DND-41 (cell line): ENCODE results near the gene DUSP23.

Experiments
- ATAC-seq: fragments of 200-7000 bp; cut with Tn5 transposase; 3 replicates; pipeline ENCODE4 v1.9.1; 2021; ENCODE audit warnings: low read depth; ENCODE audit not compliant: insufficient read depth
- DNase-seq: peaks from one replicate; pipeline ENCODE4 v3.0.0-alpha.2; 2020
- H2AFZ ChIP-seq: 2 replicates; pipeline ENCODE4 v1.6.0; 2012; ENCODE audit warnings: low read depth, low read length
- H3K27ac ChIP-seq: 2 replicates; pipeline ENCODE4 v1.5.1; 2012; ENCODE audit warnings: low read length, inconsistent platforms
- H3K27me3 ChIP-seq: fragments of 200-600 bp; sonication (generic); 2 replicates; pipeline ENCODE4 v1.6.0; 2012; ENCODE audit warnings: low read length, mild to moderate bottlenecking, inconsistent platforms; ENCODE audit not compliant: insufficient read depth, poor library complexity
- H3K36me3 ChIP-seq: 2 replicates; pipeline ENCODE4 v1.5.1; 2012; ENCODE audit warnings: low read length, inconsistent platforms; ENCODE audit not compliant: insufficient read depth
- H3K4me1 ChIP-seq: 2 replicates; pipeline ENCODE4 v1.5.1; 2012; ENCODE audit warnings: mild to moderate bottlenecking, low read length; ENCODE audit not compliant: insufficient read depth
- H3K4me2 ChIP-seq: 2 replicates; pipeline ENCODE4 v1.6.0; 2012; ENCODE audit warnings: mild to moderate bottlenecking, moderate library complexity, low read length, inconsistent platforms; ENCODE audit not compliant: insufficient read depth
- H3K4me3 ChIP-seq, 2 experiments: fragments of 200-600 bp in 1 of 2; shearing (Covaris generic) in 1 of 2; 2 replicates each; pipeline ENCODE4 v1.5.1; 2012 to 2016; ENCODE audit warnings: inconsistent platforms in 2 of 2, low read length in 2 of 2, mild to moderate bottlenecking in 2 of 2, low read depth in 1 of 2, moderate library complexity in 1 of 2
- H3K79me2 ChIP-seq: 2 replicates; pipeline ENCODE4 v1.6.0; 2012; ENCODE audit warnings: low read length, inconsistent platforms; ENCODE audit not compliant: insufficient read depth
- H3K9ac ChIP-seq: 2 replicates; pipeline ENCODE4 v1.6.0; 2012; ENCODE audit warnings: low read depth, mild to moderate bottlenecking, inconsistent platforms, low read length, moderate library complexity
- H3K9me3 ChIP-seq: 2 replicates; pipeline ENCODE4 v1.5.1; 2012; ENCODE audit warnings: low read length, moderate library complexity, mild to moderate bottlenecking, inconsistent platforms; ENCODE audit not compliant: insufficient read depth, severe bottlenecking
- H4K20me1 ChIP-seq: 2 replicates; pipeline ENCODE4 v1.6.0; 2012; ENCODE audit warnings: low read length; ENCODE audit not compliant: insufficient read depth
- EZH2 ChIP-seq: IDR thresholded peaks from 3 replicates; pipeline ENCODE4 v1.6.1; 2012; ENCODE audit warnings: borderline replicate concordance, low read depth, mild to moderate bottlenecking, moderate library complexity, low read length, inconsistent platforms; ENCODE audit not compliant: severe bottlenecking
- TF ChIP-seq, protein P1 (sequence below): IDR thresholded peaks from 2 replicates; pipeline ENCODE4 v1.5.1; 2012; ENCODE audit warnings: borderline replicate concordance, low read length, moderate library complexity, mild to moderate bottlenecking; ENCODE audit not compliant: poor library complexity, severe bottlenecking; ENCODE audit errors: extremely low read depth

DUSP23 gene

GRCh38 chr1:159778266-159778665, 2.5 kb upstream of the DUSP23 start:
- no peak overlapping the region for H3K4me2 ChIP-seq
- no peaks in the 10 kb centered on the region for H3K36me3 ChIP-seq
- H4K20me1 ChIP-seq, result no peaks in the 10 kb centered on the region
- no peak overlapping the region for H3K9ac ChIP-seq
- peaks cover 8% of the 10 kb centered on the region for H3K27me3 ChIP-seq
- H2AFZ ChIP-seq, result no peak overlapping the region
- no peak overlapping the region for H3K27ac ChIP-seq
- H3K4me3 ChIP-seq, result no peak overlapping the region
- no peaks in the 10 kb centered on the region for H3K79me2 ChIP-seq
- H3K9me3 ChIP-seq, result no peaks in the 10 kb centered on the region
- no peak for TF ChIP-seq EZH2
- TF ChIP-seq, protein P1, sequence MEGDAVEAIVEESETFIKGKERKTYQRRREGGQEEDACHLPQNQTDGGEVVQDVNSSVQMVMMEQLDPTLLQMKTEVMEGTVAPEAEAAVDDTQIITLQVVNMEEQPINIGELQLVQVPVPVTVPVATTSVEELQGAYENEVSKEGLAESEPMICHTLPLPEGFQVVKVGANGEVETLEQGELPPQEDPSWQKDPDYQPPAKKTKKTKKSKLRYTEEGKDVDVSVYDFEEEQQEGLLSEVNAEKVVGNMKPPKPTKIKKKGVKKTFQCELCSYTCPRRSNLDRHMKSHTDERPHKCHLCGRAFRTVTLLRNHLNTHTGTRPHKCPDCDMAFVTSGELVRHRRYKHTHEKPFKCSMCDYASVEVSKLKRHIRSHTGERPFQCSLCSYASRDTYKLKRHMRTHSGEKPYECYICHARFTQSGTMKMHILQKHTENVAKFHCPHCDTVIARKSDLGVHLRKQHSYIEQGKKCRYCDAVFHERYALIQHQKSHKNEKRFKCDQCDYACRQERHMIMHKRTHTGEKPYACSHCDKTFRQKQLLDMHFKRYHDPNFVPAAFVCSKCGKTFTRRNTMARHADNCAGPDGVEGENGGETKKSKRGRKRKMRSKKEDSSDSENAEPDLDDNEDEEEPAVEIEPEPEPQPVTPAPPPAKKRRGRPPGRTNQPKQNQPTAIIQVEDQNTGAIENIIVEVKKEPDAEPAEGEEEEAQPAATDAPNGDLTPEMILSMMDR, result no peak
- DNase-seq, result no peak
- no peak for ATAC-seq
- no peaks in the 10 kb centered on the region for H3K4me1 ChIP-seq

DNA sequence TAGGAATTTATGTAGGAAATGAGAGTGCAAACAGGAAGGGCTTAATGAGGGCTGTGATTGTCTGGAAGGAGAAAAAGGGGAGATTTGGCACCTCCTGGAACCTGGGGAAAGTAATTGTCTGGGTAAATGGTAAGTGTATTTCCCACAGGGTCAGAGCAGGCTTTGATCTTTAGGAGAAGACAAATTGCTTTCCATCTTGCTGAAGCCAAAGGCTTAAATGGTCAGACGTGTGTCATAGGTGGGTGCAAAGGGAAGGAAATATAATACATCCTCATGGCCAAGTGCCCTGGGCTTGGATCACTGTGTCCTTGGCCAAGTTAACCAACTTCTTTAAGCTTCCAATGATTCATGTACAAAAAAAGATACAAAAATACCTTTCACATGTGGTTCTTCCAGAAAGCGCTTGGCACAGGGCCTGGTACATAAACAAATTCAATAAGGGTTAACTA, 1.3 kb upstream of the DUSP23 start:
- no peak for TF ChIP-seq EZH2
- TF ChIP-seq, protein P1, result no peak
- Histone ChIP-seq H3K9ac (no peak overlapping the region), H3K27me3 (peaks cover 8% of the 10 kb centered on the region), H3K27ac (no peak overlapping the region), H4K20me1 (no peaks in the 10 kb centered on the region), H3K4me3 (no peak overlapping the region), H2AFZ (no peak overlapping the region), H3K4me2 (no peak overlapping the region), H3K4me1 (no peaks in the 10 kb centered on the region), H3K9me3 (no peaks in the 10 kb centered on the region), H3K79me2 (no peaks in the 10 kb centered on the region), H3K36me3 (no peaks in the 10 kb centered on the region)
- no peak for DNase-seq
- ATAC-seq, result no peak

DNA sequence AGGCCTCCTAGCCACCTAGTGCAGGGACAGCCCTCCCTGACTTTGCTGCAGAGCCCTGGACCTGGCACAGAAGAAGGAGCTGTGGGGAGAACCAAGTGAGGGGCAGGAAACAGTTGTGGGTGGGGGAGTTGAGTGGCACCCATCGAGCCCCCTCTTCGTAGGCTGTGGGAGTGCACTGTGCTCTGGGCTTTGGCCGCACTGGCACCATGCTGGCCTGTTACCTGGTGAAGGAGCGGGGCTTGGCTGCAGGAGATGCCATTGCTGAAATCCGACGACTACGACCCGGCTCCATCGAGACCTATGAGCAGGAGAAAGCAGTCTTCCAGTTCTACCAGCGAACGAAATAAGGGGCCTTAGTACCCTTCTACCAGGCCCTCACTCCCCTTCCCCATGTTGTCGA, 1.2 kb downstream of the DUSP23 start:
- Histone ChIP-seq H3K4me1 (no peaks in the 10 kb centered on the region), H3K4me3 (no peak overlapping the region), H2AFZ (no peak overlapping the region), H3K4me2 (no peak overlapping the region), H3K36me3 (no peaks in the 10 kb centered on the region), H3K27ac (no peak overlapping the region), H3K79me2 (no peaks in the 10 kb centered on the region), H3K9me3 (no peaks in the 10 kb centered on the region), H4K20me1 (no peaks in the 10 kb centered on the region), H3K9ac (no peak overlapping the region), H3K27me3 (no peaks in the 10 kb centered on the region)
- DNase-seq, result no peak
- ATAC-seq, result no peak
- TF ChIP-seq EZH2, result no peak
- TF ChIP-seq, protein P1, result no peak

GRCh38 chr1:159783724-159784123, 3.0 kb downstream of the DUSP23 start:
- Histone ChIP-seq H3K36me3 (no peaks in the 10 kb centered on the region), H4K20me1 (no peaks in the 10 kb centered on the region), H2AFZ (no peak overlapping the region), H3K9ac (no peak overlapping the region), H3K9me3 (no peaks in the 10 kb centered on the region), H3K79me2 (no peaks in the 10 kb centered on the region), H3K4me1 (no peaks in the 10 kb centered on the region), H3K27ac (no peak overlapping the region), H3K27me3 (no peaks in the 10 kb centered on the region), H3K4me2 (no peak overlapping the region), H3K4me3 (no peak overlapping the region)
- DNase-seq (no peak), ATAC-seq (no peak)
- no peak for TF ChIP-seq EZH2
- TF ChIP-seq, protein P1, result no peak
